GM12878 (cell line): Measurements from ENCODE around the gene DIO3.

Experiments
- CEBPB ChIP-seq, 2 experiments: fragments of 150-350 bp in 1 of 2; IDR thresholded peaks; 2 replicates each; pipeline ENCODE4 v1.6.1; 2012 to 2014; ENCODE audit warnings: low read depth in 2 of 2, low read length in 2 of 2, borderline replicate concordance in 1 of 2, inconsistent platforms in 1 of 2
- EGR1 ChIP-seq, 2 experiments: IDR thresholded peaks; 1 replicate in 1 of 2; 2 replicates in 1 of 2; pipeline ENCODE4 v1.6.1; 2011 to 2012; ENCODE audit warnings: low read depth in 2 of 2, low read length in 2 of 2, borderline replicate concordance in 1 of 2, mild to moderate bottlenecking in 1 of 2, moderate library complexity in 1 of 2
- FOXM1 ChIP-seq: IDR thresholded peaks from 2 replicates; pipeline ENCODE4 v1.6.1; 2012; ENCODE audit warnings: low read depth, mild to moderate bottlenecking, inconsistent platforms, low read length, moderate library complexity
- MYC ChIP-seq: IDR thresholded peaks from 2 replicates; pipeline ENCODE4 v1.6.1; 2011; ENCODE audit warnings: mild to moderate bottlenecking, low read length, moderate library complexity, inconsistent platforms; ENCODE audit not compliant: insufficient read depth, insufficient replicate concordance, insufficient read length, severe bottlenecking
- NFYA ChIP-seq: IDR thresholded peaks from 2 replicates; pipeline ENCODE4 v1.6.1; 2011; ENCODE audit warnings: low read depth, mild to moderate bottlenecking, low read length, improper control_type of control experiment, borderline replicate concordance
- NFYB ChIP-seq: IDR thresholded peaks from 2 replicates; pipeline ENCODE4 v1.6.1; 2011; ENCODE audit warnings: low read depth, mild to moderate bottlenecking, low read length, improper control_type of control experiment, moderate library complexity; ENCODE audit not compliant: insufficient read depth
- SIN3A ChIP-seq: IDR thresholded peaks from 2 replicates; pipeline ENCODE4 v1.6.1; 2012; ENCODE audit warnings: low read depth, low read length, improper control_type of control experiment
- TCF12 ChIP-seq: IDR thresholded peaks from 2 replicates; pipeline ENCODE4 v1.6.1; 2011; ENCODE audit warnings: low read depth, mild to moderate bottlenecking, low read length

GRCh38 chr14:101539880-101540279, 21.4 kb upstream of the DIO3 start:
- TF ChIP-seq NFYB (no peak), SIN3A (no peak), NFYA (no peak), MYC (no peak), TCF12 (no peak), CEBPB (IDR thresholded peaks at IDR 0.05; ENCODE audit: borderline replicate concordance in 1 of 2, low read depth in 2 of 2, low read length in 2 of 2) (no peak), FOXM1 (no peak), EGR1 (IDR thresholded peaks at IDR 0.05; ENCODE audit: borderline replicate concordance in 1 of 2, low read depth in 2 of 2, low read length in 2 of 2) (no peak)
